OCI-LY7 (cell line): Measurements from ENCODE around the gene SPINDOC. TPM values are rescaled to one million over a fixed set of nuclear protein-coding genes. Genes with fewer than 3 reads are reported as not detected.

ENCODE experiments used
- BruUV-seq: library from RNA; stranded (reverse); fragments of 400-500 nt; replicated peaks from 2 replicates; lab custom pipeline; 2021; lab: Mats Ljungman, UMichigan
- CTCF ChIA-PET: fragments of 300-600 bp; sonication (Branson Sonifier 250); formaldehyde crosslinking; loops from one replicate; lab custom pipeline; 2022; ENCODE audit warnings: antibody characterized with exemption; ENCODE audit not compliant: unreplicated experiment; lab: Charles Lee
- POLR2A ChIA-PET: fragments of 300-600 bp; sonication (Branson Sonifier 250); formaldehyde crosslinking; loops from one replicate; lab custom pipeline; 2022; ENCODE audit warnings: antibody characterized with exemption; lab: Charles Lee
- DNase-seq: peaks from one replicate; pipeline ENCODE4 v3.0.0-alpha.2; 2015; ENCODE audit warnings: low spot score
- H2AFZ ChIP-seq: fragments of 200-600 bp; sonication (generic), shearing (Covaris generic); 2 replicates; pipeline ENCODE4 v1.6.1; 2014; ENCODE audit warnings: mild to moderate bottlenecking, antibody characterized with exemption, low read length, moderate library complexity
- H3K27ac ChIP-seq: fragments of 200-600 bp; sonication (generic); 2 replicates; pipeline ENCODE4 v1.5.1; 2014; ENCODE audit warnings: mixed run types, low read depth, mild to moderate bottlenecking, moderate library complexity, low read length, inconsistent platforms; ENCODE audit not compliant: poor library complexity, severe bottlenecking
- H3K36me3 ChIP-seq: fragments of 200-600 bp; sonication (generic); 2 replicates; pipeline ENCODE4 v1.6.1; 2014; ENCODE audit warnings: mild to moderate bottlenecking, antibody characterized with exemption, low read length, moderate library complexity, mixed read lengths; ENCODE audit not compliant: insufficient read depth
- H3K4me1 ChIP-seq: fragments of 200-600 bp; sonication (generic); 2 replicates; pipeline ENCODE4 v1.5.1; 2014; ENCODE audit warnings: mild to moderate bottlenecking, low read length; ENCODE audit not compliant: insufficient read depth, poor library complexity, severe bottlenecking
- H3K4me2 ChIP-seq: fragments of 200-600 bp; sonication (generic); 2 replicates; pipeline ENCODE4 v1.6.1; 2014; ENCODE audit warnings: mild to moderate bottlenecking, low read length
- H3K4me3 ChIP-seq: fragments of 200-600 bp; sonication (generic); 2 replicates; pipeline ENCODE4 v1.5.1; 2014; ENCODE audit warnings: mild to moderate bottlenecking, low read depth, low read length; ENCODE audit not compliant: poor library complexity, severe bottlenecking
- H3K79me2 ChIP-seq: fragments of 200-600 bp; sonication (generic); 2 replicates; pipeline ENCODE4 v1.6.1; 2016; ENCODE audit warnings: low read depth, mild to moderate bottlenecking, low read length, moderate library complexity, mixed read lengths; ENCODE audit not compliant: insufficient read depth
- H3K9me2 ChIP-seq: fragments of 200-600 bp; sonication (generic); 2 replicates; pipeline ENCODE4 v1.6.1; 2016; ENCODE audit warnings: mild to moderate bottlenecking, low read length, mixed read lengths; ENCODE audit not compliant: insufficient read depth
- H3K9me3 ChIP-seq: fragments of 200-600 bp; sonication (generic); 2 replicates; pipeline ENCODE4 v1.6.1; 2014; ENCODE audit warnings: mild to moderate bottlenecking, mixed run types, low read length, mixed read lengths
- H4K20me1 ChIP-seq: fragments of 200-600 bp; sonication (generic); 2 replicates; pipeline ENCODE4 v1.6.1; 2014; ENCODE audit warnings: mild to moderate bottlenecking, antibody characterized with exemption, low read length, moderate library complexity, mixed read lengths; ENCODE audit not compliant: insufficient read depth
- EZH2phosphoT487 ChIP-seq: fragments of 200-600 bp; sonication (generic); IDR thresholded peaks from 2 replicates; pipeline ENCODE4 v1.6.1; 2018; ENCODE audit warnings: low read depth, borderline replicate concordance, mild to moderate bottlenecking, mixed run types, antibody characterized with exemption, low read length, moderate library complexity, mixed read lengths
- intact Hi-C: fragments of 100-400 bp; cut with micrococcal nuclease; formaldehyde crosslinking; loops from one replicate; pipeline ENCODE4 v1.10.0; 2022; ENCODE audit not compliant: unreplicated experiment
- total RNA-seq, 2 experiments: library from RNA; depleted of rRNA in 1 of 2; stranded (reverse); fragments of >200 nt in 1 of 2; shearing (Covaris generic) in 1 of 2; gene quantifications; 2 replicates each; pipeline ENCODE4 v1.2.3, GENCODE V29; 2014 to 2022
- TF ChIP-seq, protein P1 (sequence below): fragments of 200-600 bp; sonication (generic); conservative IDR thresholded peaks from 2 replicates; pipeline ENCODE4 v1.5.1; 2014; ENCODE audit warnings: mild to moderate bottlenecking, antibody characterized with exemption, low read length, moderate library complexity, mixed read lengths

SPINDOC gene
- total RNA-seq, 2 experiments from 2014 or later = 57.9 to 81.8 TPM

DNA sequence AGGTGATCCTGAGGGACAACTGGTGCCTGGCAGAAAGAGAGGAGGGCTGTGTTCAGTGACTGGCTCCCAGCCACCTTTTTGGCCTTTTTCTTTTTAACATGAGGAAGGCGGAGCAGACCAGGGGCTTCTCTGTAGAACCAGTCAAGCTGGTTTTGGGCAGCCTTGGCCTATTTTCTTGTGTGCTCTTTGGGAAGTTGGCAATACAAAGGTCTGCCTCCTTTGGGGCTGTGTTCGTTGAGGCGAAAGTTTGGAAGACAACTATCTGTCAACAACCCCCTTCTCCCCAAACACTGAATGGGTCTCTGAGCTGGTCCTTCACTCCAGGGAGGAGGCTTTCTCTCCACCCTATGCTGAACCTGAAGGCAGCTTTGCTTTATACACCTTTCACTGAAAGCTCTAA, 34.1 kb downstream of the SPINDOC start:
- no peak overlapping the region for H2AFZ ChIP-seq
- no peak overlapping the region for H3K4me2 ChIP-seq
- POLR2A ChIA-PET = no interaction called here
- peaks cover 55% of the 10 kb centered on the region for H3K36me3 ChIP-seq
- TF ChIP-seq, protein P1, sequence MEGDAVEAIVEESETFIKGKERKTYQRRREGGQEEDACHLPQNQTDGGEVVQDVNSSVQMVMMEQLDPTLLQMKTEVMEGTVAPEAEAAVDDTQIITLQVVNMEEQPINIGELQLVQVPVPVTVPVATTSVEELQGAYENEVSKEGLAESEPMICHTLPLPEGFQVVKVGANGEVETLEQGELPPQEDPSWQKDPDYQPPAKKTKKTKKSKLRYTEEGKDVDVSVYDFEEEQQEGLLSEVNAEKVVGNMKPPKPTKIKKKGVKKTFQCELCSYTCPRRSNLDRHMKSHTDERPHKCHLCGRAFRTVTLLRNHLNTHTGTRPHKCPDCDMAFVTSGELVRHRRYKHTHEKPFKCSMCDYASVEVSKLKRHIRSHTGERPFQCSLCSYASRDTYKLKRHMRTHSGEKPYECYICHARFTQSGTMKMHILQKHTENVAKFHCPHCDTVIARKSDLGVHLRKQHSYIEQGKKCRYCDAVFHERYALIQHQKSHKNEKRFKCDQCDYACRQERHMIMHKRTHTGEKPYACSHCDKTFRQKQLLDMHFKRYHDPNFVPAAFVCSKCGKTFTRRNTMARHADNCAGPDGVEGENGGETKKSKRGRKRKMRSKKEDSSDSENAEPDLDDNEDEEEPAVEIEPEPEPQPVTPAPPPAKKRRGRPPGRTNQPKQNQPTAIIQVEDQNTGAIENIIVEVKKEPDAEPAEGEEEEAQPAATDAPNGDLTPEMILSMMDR = no peak
- TF ChIP-seq EZH2phosphoT487 = no peak
- no peak overlapping the region for H3K27ac ChIP-seq
- H4K20me1 ChIP-seq = peaks cover 30% of the 10 kb centered on the region
- DNase-seq = no peak
- no peaks in the 10 kb centered on the region for H3K9me2 ChIP-seq
- peaks cover 93% of the 10 kb centered on the region for H3K79me2 ChIP-seq
- H3K4me1 ChIP-seq = peaks cover 25% of the 10 kb centered on the region
- H3K9me3 ChIP-seq = no peaks in the 10 kb centered on the region
- intact Hi-C loops = no loop called here
- no TSS peak for BruUV-seq
- CTCF ChIA-PET = no interaction called here
- no peak overlapping the region for H3K4me3 ChIP-seq

DNA sequence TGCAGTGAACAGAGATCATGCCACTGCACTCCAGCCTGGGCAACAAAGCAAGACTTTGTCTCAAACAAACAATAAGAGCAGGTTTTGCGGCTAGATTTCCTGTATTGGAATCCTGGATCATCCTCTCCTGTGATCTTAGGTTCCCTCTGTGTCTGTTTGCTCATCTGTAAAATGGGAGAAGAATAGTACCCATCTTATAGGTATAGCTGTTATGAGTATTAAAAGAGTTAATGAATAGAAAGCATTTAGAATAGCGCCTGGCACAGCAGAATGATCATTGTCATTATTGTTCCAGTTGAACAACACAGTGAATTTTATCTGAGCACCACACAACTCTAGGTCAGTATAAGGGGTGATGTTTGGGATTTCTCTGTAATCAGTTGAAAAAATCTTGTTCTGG, 36.4 kb downstream of the SPINDOC start:
- no peaks in the 10 kb centered on the region for H3K9me3 ChIP-seq
- H3K79me2 ChIP-seq = peaks cover 83% of the 10 kb centered on the region
- no peak overlapping the region for H3K4me2 ChIP-seq
- ChIA-PET CTCF (no interaction called here), POLR2A (no interaction called here)
- H3K27ac ChIP-seq = no peak overlapping the region
- peaks cover 55% of the 10 kb centered on the region for H3K36me3 ChIP-seq
- no peak overlapping the region for H3K4me3 ChIP-seq
- H3K9me2 ChIP-seq = no peaks in the 10 kb centered on the region
- no peak for DNase-seq
- peaks cover 18% of the 10 kb centered on the region for H4K20me1 ChIP-seq
- H3K4me1 ChIP-seq = peaks cover 15% of the 10 kb centered on the region
- H2AFZ ChIP-seq = no peak overlapping the region
- TF ChIP-seq, protein P1 = no peak
- no peak for TF ChIP-seq EZH2phosphoT487
- no TSS peak for BruUV-seq
- intact Hi-C loops = loop anchor here (5.0 kb wide), 1 partner anchor 38 kb away; no protein-coding TSS in a partner anchor

DNA sequence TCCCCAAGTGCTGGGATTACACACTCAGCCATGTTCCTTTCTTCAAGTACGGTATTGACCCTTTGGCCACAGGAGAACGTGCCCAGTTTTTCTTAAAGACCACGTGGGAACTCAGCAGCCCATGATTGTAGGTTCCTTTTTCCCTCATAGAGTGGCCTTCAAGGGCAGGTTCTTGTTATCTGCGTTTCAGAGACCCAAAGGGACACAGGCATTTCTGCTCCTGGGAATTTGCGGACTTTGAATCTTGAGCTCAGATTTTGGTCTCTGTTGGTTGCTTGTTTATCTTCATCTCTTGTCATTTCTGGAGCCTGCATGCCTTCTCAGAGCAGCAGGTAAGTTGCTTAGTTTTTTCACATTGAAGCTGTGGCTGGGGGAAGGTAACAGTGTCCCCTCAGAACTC, 37.7 kb downstream of the SPINDOC start:
- TF ChIP-seq, protein P1 = no peak
- TF ChIP-seq EZH2phosphoT487 = no peak
- intact Hi-C loops = loop anchor here (5.0 kb wide), 1 partner anchor 36 kb away; no protein-coding TSS in a partner anchor
- Histone ChIP-seq H3K36me3 (peaks cover 50% of the 10 kb centered on the region), H3K9me2 (no peaks in the 10 kb centered on the region), H4K20me1 (peaks cover 15% of the 10 kb centered on the region), H3K27ac (peak overlapping the region; percentile 24), H3K9me3 (no peaks in the 10 kb centered on the region), H3K4me1 (peaks cover 15% of the 10 kb centered on the region), H2AFZ (no peak overlapping the region), H3K4me3 (no peak overlapping the region), H3K79me2 (peaks cover 78% of the 10 kb centered on the region), H3K4me2 (peak overlapping the region; percentile 45)
- ChIA-PET POLR2A (no interaction called here), CTCF (no interaction called here)
- BruUV-seq = no TSS peak
- DNase-seq = no peak
